ENCODE measurements around the gene REV3L.

REV3L gene

GRCh38 chr6:111423055-111423633 is 59.9 kb downstream of the REV3L start:
- no peaks in the 10 kb centered on the region for H3K27me3 ChIP-seq (ENCODE audit: control insufficient read depth, low read length)
- H4K20me1 ChIP-seq (ENCODE audit: control insufficient read depth, insufficient read depth, low read depth, low read length) = peaks cover 8% of the 10 kb centered on the region; the same call in 1 of the 2 replicates
- no peak overlapping the region for H3K4me2 ChIP-seq (ENCODE audit: low read length)
- no peaks in the 10 kb centered on the region for H3K36me3 ChIP-seq (ENCODE audit: control insufficient read depth, low read length)
- H3K27ac ChIP-seq (ENCODE audit: low read depth, low read length) = no peak overlapping the region
- no peaks in the 10 kb centered on the region for H3K9me3 ChIP-seq (ENCODE audit: control insufficient read depth, insufficient read depth, low read length)
- H3K4me1 ChIP-seq (ENCODE audit: control insufficient read depth, low read length) = peaks cover 24% of the 10 kb centered on the region
- no peaks in the 10 kb centered on the region for H3K9me2 ChIP-seq (replicated peaks; ENCODE audit: control insufficient read depth, low read length)
- peaks cover 98% of the 10 kb centered on the region for H3K79me2 ChIP-seq (ENCODE audit: control insufficient read depth, low read length)
- no peak overlapping the region for H3K4me3 ChIP-seq (ENCODE audit: low read length)
- no peaks in the 10 kb centered on the region for H3F3A ChIP-seq (ENCODE audit: control insufficient read depth, insufficient read depth)
- TF ChIP-seq EZH2phosphoT487 (IDR thresholded peaks at IDR 0.05; ENCODE audit: borderline replicate concordance, low read length) = no peak
- no peak for TF ChIP-seq CTCF (IDR thresholded peaks at IDR 0.05; ENCODE audit: low read depth, low read length, poor library complexity, severe bottlenecking)

GRCh38 chr6:111418971-111419693 is 63.9 kb downstream of the REV3L start:
- H3K79me2 ChIP-seq (ENCODE audit: control insufficient read depth, low read length) = peaks cover 83% of the 10 kb centered on the region
- TF ChIP-seq EZH2phosphoT487 (IDR thresholded peaks at IDR 0.05; ENCODE audit: borderline replicate concordance, low read length) (no peak), CTCF (IDR thresholded peaks at IDR 0.05; ENCODE audit: low read depth, low read length, poor library complexity, severe bottlenecking) (no peak)

GRCh38 chr6:111417946-111418345 is 65.1 kb downstream of the REV3L start:
- Histone ChIP-seq H3K4me3 (ENCODE audit: low read length) (no peak overlapping the region), H4K20me1 (ENCODE audit: control insufficient read depth, insufficient read depth, low read depth, low read length) (0 out of 2 replicates have a peak, but pooled peaks cover 2% of the 10 kb centered on the region), H3K27ac (ENCODE audit: low read depth, low read length) (no peak overlapping the region), H3K9me2 (replicated peaks; ENCODE audit: control insufficient read depth, low read length) (no peaks in the 10 kb centered on the region), H3K4me2 (ENCODE audit: low read length) (no peak overlapping the region), H3K79me2 (ENCODE audit: control insufficient read depth, low read length) (peaks cover 71% of the 10 kb centered on the region), H3K27me3 (ENCODE audit: control insufficient read depth, low read length) (no peaks in the 10 kb centered on the region), H3F3A (ENCODE audit: control insufficient read depth, insufficient read depth) (no peaks in the 10 kb centered on the region), H3K4me1 (ENCODE audit: control insufficient read depth, low read length) (peaks cover 9% of the 10 kb centered on the region), H3K9me3 (ENCODE audit: control insufficient read depth, insufficient read depth, low read length) (no peaks in the 10 kb centered on the region), H3K36me3 (ENCODE audit: control insufficient read depth, low read length) (peaks cover 32% of the 10 kb centered on the region)
- TF ChIP-seq EZH2phosphoT487 (IDR thresholded peaks at IDR 0.05; ENCODE audit: borderline replicate concordance, low read length) (no peak), CTCF (IDR thresholded peaks at IDR 0.05; ENCODE audit: low read depth, low read length, poor library complexity, severe bottlenecking) (no peak)

More at GRCh38 chr6:111418971-111419693, 63.9 kb downstream of the REV3L start:
- H3K27ac ChIP-seq (ENCODE audit: low read depth, low read length) = no peak overlapping the region
- H3K27me3 ChIP-seq (ENCODE audit: control insufficient read depth, low read length) = no peaks in the 10 kb centered on the region
- no peaks in the 10 kb centered on the region for H3F3A ChIP-seq (ENCODE audit: control insufficient read depth, insufficient read depth)
- peaks cover 24% of the 10 kb centered on the region for H3K36me3 ChIP-seq (ENCODE audit: control insufficient read depth, low read length)
- no peaks in the 10 kb centered on the region for H3K9me2 ChIP-seq (replicated peaks; ENCODE audit: control insufficient read depth, low read length)
- no peak overlapping the region for H3K4me3 ChIP-seq (ENCODE audit: low read length)
- H3K4me2 ChIP-seq (ENCODE audit: low read length) = no peak overlapping the region
- no peaks in the 10 kb centered on the region for H3K9me3 ChIP-seq (ENCODE audit: control insufficient read depth, insufficient read depth, low read length)
- H4K20me1 ChIP-seq (ENCODE audit: control insufficient read depth, insufficient read depth, low read depth, low read length) = peaks cover 8% of the 10 kb centered on the region; the same call in 1 of the 2 replicates
- peaks cover 12% of the 10 kb centered on the region for H3K4me1 ChIP-seq (ENCODE audit: control insufficient read depth, low read length)
